NK-92 treated with Interleukin-12 subunit alpha and Interleukin-12 subunit beta, amount 100 ng/mL, for 24 hours (cell line): ENCODE data around the gene SLC15A2.

ENCODE experiments used
- DNase-seq: peaks from one replicate; lab custom pipeline; 2025; lab: John Stamatoyannopoulos, UW

SLC15A2 gene

GRCh38 chr3:121981473-121981872 is 87.3 kb downstream of the SLC15A2 start:
- DNase-seq: no peak

- no peak for DNase-seq
Observed at GRCh38 chr3:121985846-121986245, 91.6 kb downstream of the SLC15A2 start.

- DNase-seq: no peak
Observed at GRCh38 chr3:121988146-121988545, 93.9 kb downstream of the SLC15A2 start.

GRCh38 chr3:121989943-121990342 is 95.7 kb downstream of the SLC15A2 start:
- DNase-seq: no peak

GRCh38 chr3:121992601-121993560 is 98.7 kb downstream of the SLC15A2 start:
- DNase-seq: no peak
